22Rv1 (cell line): Measurements from ENCODE around the gene KIAA1671.

ENCODE experiments used
- CTCF ChIP-seq: fragments of 450-650 bp; IDR thresholded peaks from 2 replicates; pipeline ENCODE4 v1.5.1; 2017; ENCODE audit warnings: mild to moderate bottlenecking
- ZFX ChIP-seq: fragments of 450-650 bp; IDR thresholded peaks from 2 replicates; pipeline ENCODE4 v1.6.1; 2017; ENCODE audit warnings: antibody characterized with exemption, borderline replicate concordance

GRCh38 chr22:24984122-24984521, 31.6 kb downstream of the KIAA1671 start:
- TF ChIP-seq CTCF (no peak), ZFX (no peak)
